ENCODE results near the gene ZIC5.

DNA sequence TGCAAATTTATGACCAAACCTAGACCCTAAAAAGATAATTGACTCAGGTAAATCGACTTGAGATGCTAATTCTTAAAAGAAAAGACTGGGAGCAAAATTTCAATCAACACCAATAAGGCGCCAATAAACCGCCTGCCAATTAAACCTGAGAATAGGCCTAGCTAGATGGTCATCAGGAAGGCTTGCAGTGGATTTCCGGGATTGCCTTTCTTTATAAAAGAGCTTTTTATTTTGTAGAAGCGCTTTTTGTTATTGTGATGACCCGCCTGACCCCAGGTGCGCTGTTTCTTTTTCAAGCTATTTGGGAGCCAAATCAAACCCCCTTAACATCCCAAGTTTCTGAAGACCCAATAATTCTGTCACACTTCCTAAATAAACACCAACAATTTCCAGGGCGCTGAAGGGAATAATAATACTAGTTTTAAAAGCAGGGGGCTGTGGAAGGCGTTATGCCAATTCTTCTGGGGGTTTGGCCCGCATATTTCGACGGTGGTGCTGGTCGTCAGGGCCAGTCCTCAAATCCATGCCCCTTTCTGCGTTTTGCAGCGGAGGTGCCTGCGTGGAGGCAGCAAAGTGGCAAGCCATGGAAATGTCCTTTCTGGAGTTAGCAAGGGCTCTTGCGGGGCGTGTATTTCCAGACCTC lies 2.9 kb upstream of the ZIC5 start:
- TF ChIP-seq, protein P1, sequence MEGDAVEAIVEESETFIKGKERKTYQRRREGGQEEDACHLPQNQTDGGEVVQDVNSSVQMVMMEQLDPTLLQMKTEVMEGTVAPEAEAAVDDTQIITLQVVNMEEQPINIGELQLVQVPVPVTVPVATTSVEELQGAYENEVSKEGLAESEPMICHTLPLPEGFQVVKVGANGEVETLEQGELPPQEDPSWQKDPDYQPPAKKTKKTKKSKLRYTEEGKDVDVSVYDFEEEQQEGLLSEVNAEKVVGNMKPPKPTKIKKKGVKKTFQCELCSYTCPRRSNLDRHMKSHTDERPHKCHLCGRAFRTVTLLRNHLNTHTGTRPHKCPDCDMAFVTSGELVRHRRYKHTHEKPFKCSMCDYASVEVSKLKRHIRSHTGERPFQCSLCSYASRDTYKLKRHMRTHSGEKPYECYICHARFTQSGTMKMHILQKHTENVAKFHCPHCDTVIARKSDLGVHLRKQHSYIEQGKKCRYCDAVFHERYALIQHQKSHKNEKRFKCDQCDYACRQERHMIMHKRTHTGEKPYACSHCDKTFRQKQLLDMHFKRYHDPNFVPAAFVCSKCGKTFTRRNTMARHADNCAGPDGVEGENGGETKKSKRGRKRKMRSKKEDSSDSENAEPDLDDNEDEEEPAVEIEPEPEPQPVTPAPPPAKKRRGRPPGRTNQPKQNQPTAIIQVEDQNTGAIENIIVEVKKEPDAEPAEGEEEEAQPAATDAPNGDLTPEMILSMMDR (IDR thresholded peaks at IDR 0.05) = no peak
- no peak for TF ChIP-seq POLR2A (IDR thresholded peaks at IDR 0.05)
